A673 (cell line): Measurements from ENCODE around the gene RHOD. TPM values are rescaled to one million over a fixed set of nuclear protein-coding genes. Genes with fewer than 3 reads are reported as not detected.

Experiments used
- BruUV-seq: library from RNA; stranded (reverse); fragments of 400-500 nt; replicated peaks from 2 replicates; lab custom pipeline; 2021; lab: Mats Ljungman, UMichigan
- CTCF ChIA-PET: fragments of 300-600 bp; sonication (Branson Sonifier 250); formaldehyde crosslinking; loops from one replicate; lab custom pipeline; 2022; ENCODE audit warnings: antibody characterized with exemption; lab: Charles Lee
- POLR2A ChIA-PET: fragments of 300-600 bp; sonication (Branson Sonifier 250); formaldehyde crosslinking; loops from one replicate; lab custom pipeline; 2022; ENCODE audit warnings: antibody characterized with exemption; ENCODE audit not compliant: low non-redundant PET; lab: Charles Lee
- DNase-seq: peaks from one replicate; pipeline ENCODE4 v3.0.0-alpha.2; 2015; ENCODE audit warnings: low spot score
- H3K27ac ChIP-seq: fragments of 200-600 bp; sonication (generic); 2 replicates; pipeline ENCODE4 v1.5.1; 2016; ENCODE audit warnings: mixed run types, low read depth, mild to moderate bottlenecking, mixed read lengths, antibody characterized with exemption, low read length; ENCODE audit not compliant: poor library complexity, severe bottlenecking
- H3K27me3 ChIP-seq: fragments of 200-600 bp; sonication (generic); replicated peaks from 2 replicates; pipeline ENCODE4 v1.6.1; 2017; ENCODE audit warnings: mixed run types, low read depth, mild to moderate bottlenecking, mixed read lengths, antibody characterized with exemption, low read length; ENCODE audit not compliant: insufficient read depth, poor library complexity
- H3K36me3 ChIP-seq: fragments of 200-600 bp; sonication (generic); 2 replicates; pipeline ENCODE4 v1.6.1; 2016; ENCODE audit warnings: mixed run types, mild to moderate bottlenecking, mixed read lengths, antibody characterized with exemption, low read length; ENCODE audit not compliant: insufficient read depth, poor library complexity, severe bottlenecking
- H3K4me1 ChIP-seq: fragments of 200-600 bp; sonication (generic); 2 replicates; pipeline ENCODE4 v1.6.1; 2017; ENCODE audit warnings: mixed run types, mild to moderate bottlenecking, mixed read lengths, antibody characterized with exemption, low read length; ENCODE audit not compliant: insufficient read depth, poor library complexity, severe bottlenecking
- H3K4me3 ChIP-seq: fragments of 200-600 bp; sonication (generic); 2 replicates; pipeline ENCODE4 v1.5.1; 2016; ENCODE audit warnings: low read depth, mixed run types, mild to moderate bottlenecking, mixed read lengths, low read length; ENCODE audit not compliant: poor library complexity, severe bottlenecking
- H3K9me3 ChIP-seq: fragments of 200-600 bp; sonication (generic); 2 replicates; pipeline ENCODE4 v1.6.1; 2016; ENCODE audit warnings: mixed run types, low read depth, mild to moderate bottlenecking, mixed read lengths, antibody characterized with exemption, low read length; ENCODE audit not compliant: poor library complexity, severe bottlenecking
- EZH2 ChIP-seq: fragments of 200-600 bp; sonication (generic); IDR thresholded peaks from 2 replicates; pipeline ENCODE4 v1.6.1; 2017; ENCODE audit warnings: borderline replicate concordance, low read depth, mild to moderate bottlenecking, mixed read lengths, antibody characterized with exemption, low read length; ENCODE audit not compliant: poor library complexity, severe bottlenecking
- intact Hi-C: fragments of 100-400 bp; cut with micrococcal nuclease; formaldehyde crosslinking; loops from one replicate; pipeline ENCODE4 v1.10.0; 2022; ENCODE audit not compliant: unreplicated experiment
- total RNA-seq: library from RNA; stranded (reverse); gene quantifications from 2 replicates; pipeline ENCODE4 v1.2.3, GENCODE V29; 2021
- TF ChIP-seq, protein P1 (sequence below): fragments of 300-800, 200-600 bp; sonication (generic); conservative IDR thresholded peaks from 2 replicates; pipeline ENCODE4 v1.5.1; 2017; ENCODE audit warnings: low read depth, mild to moderate bottlenecking, antibody characterized with exemption, low read length, moderate library complexity, mixed read lengths

The RHOD gene
- total RNA-seq, 1 experiment from 2014 or later = 0.88 TPM

DNA sequence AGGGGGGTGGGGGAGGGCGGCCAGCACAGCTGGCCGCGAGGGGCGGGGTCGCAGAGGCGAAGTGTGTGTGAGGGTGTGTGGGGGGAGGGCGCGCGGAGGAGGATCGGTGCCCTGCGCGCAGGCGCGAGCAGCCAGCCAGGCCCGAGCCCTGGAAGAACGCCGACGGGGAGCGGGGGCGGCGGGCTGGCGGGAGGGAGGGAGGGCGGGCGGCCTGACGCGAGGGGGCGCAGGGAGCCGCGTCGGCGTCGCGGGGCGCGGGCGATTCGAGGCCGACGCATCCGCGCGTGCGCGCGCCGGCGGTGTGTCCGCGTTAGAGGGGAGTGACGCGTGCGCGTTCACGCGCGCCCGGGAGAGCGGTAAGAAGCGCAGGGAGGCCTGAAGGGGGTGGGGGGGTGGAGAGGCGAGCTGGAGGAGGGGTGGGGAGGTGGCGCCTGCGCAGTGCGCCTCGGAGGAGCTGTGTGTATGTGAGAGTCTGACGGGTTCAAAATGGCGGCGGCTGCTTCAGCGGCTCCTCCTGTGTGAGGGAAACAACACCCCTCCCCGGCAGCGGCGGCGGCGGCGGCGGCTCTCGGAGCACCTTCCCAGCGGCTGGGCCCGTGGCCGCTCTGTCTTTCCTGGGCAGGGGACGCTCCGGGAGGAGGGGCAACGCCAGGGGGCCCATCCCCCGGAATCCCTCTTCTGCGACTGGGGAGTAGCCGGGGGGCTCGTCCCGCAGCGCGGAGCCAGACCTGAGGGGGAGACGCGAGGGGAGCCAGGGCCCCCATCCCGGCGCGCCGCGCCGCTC lies 62.3 kb downstream of the RHOD start, which contains the start of gene KDM2A:
TSS of gene KDM2A (plus strand) at position 463 of the 784 bp plus-strand sequence. CDS start 2,054 bp downstream, outside the sequence.
- intact Hi-C loops = no loop called here
- CTCF ChIA-PET = interaction anchor here (0.5 to 1.0 kb wide), 4 partner anchors 65 to 226 kb away, joined by 3 to 17 read pairs (median 3); no protein-coding TSS in a partner anchor
- BruUV-seq = no TSS peak
- Histone ChIP-seq H3K36me3 (peaks cover 11% of the 10 kb centered on the region), H3K4me1 (peaks cover 10% of the 10 kb centered on the region), H3K27me3 (no peaks in the 10 kb centered on the region), H3K4me3 (peak within 1 kb of the TSS; percentile 85), H3K27ac (peak within 1 kb of the TSS; percentile 93), H3K9me3 (no peaks in the 10 kb centered on the region)
- POLR2A ChIA-PET = interaction anchor here (0.6 to 1.4 kb wide), 3 partner anchors 39 to 331 kb away, joined by 3 to 12 read pairs (median 8); no protein-coding TSS in a partner anchor
- peak; percentile 100 for DNase-seq
- TF ChIP-seq, protein P1, sequence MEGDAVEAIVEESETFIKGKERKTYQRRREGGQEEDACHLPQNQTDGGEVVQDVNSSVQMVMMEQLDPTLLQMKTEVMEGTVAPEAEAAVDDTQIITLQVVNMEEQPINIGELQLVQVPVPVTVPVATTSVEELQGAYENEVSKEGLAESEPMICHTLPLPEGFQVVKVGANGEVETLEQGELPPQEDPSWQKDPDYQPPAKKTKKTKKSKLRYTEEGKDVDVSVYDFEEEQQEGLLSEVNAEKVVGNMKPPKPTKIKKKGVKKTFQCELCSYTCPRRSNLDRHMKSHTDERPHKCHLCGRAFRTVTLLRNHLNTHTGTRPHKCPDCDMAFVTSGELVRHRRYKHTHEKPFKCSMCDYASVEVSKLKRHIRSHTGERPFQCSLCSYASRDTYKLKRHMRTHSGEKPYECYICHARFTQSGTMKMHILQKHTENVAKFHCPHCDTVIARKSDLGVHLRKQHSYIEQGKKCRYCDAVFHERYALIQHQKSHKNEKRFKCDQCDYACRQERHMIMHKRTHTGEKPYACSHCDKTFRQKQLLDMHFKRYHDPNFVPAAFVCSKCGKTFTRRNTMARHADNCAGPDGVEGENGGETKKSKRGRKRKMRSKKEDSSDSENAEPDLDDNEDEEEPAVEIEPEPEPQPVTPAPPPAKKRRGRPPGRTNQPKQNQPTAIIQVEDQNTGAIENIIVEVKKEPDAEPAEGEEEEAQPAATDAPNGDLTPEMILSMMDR = no peak
- TF ChIP-seq EZH2 = no peak

DNA sequence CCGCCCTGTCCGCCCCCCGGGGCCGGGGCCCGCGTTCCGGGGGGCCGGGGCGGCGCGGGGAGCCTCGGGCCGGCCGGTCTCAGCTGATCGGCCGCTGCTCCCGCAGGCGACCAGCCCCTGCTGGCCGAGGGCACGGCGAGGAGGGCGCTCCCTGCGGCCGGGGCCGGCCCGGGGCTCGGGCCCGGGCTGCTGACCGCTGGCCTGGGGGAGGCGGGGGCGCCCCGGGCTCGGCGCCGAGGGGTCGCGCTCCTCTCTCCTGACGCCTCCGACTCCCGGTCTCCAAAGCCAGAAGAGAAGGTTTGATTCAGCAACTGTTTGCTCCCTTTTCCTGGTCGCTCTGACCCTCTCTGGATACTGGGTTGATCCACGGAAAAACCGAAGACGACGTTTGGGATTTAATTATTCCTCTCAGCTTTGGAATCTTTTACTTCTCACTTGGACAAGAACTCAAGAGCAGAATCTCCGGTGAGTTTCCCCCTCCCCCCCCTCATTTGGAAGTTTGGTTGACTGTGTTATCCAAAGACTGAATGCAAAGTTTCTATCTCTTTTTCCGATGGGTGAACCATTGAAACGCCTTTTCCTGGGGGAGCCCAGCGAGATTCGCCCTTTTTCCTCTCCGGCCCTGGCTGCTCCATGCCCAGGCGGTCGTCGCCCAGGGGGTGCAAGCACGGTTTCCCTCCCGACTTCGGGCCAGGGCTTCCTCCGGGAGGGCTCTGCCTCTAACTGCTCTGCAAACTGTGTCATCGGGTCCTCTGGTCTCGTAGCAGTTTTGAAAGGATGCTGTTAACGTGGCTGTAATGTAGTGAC lies 63.1 kb downstream of the RHOD start:
- intact Hi-C loops = loop anchor here (2.0 kb wide), 1 partner anchor 119 kb away; no protein-coding TSS in a partner anchor
- H3K9me3 ChIP-seq = no peaks in the 10 kb centered on the region
- POLR2A ChIA-PET = interaction anchor here (0.6 to 1.4 kb wide), 3 partner anchors 38 to 330 kb away, joined by 3 to 12 read pairs (median 8); no protein-coding TSS in a partner anchor
- H3K4me1 ChIP-seq = peaks cover 10% of the 10 kb centered on the region
- H3K4me3 ChIP-seq = peak overlapping the region; percentile 85
- BruUV-seq = no TSS peak
- TF ChIP-seq, protein P1 = no peak
- H3K36me3 ChIP-seq = peaks cover 11% of the 10 kb centered on the region
- H3K27ac ChIP-seq = peak overlapping the region; percentile 93
- CTCF ChIA-PET = interaction anchor here (0.5 to 1.0 kb wide), 4 partner anchors 66 to 236 kb away, joined by 3 to 17 read pairs (median 3); no protein-coding TSS in a partner anchor
- DNase-seq = peak; percentile 26
- no peaks in the 10 kb centered on the region for H3K27me3 ChIP-seq

DNA sequence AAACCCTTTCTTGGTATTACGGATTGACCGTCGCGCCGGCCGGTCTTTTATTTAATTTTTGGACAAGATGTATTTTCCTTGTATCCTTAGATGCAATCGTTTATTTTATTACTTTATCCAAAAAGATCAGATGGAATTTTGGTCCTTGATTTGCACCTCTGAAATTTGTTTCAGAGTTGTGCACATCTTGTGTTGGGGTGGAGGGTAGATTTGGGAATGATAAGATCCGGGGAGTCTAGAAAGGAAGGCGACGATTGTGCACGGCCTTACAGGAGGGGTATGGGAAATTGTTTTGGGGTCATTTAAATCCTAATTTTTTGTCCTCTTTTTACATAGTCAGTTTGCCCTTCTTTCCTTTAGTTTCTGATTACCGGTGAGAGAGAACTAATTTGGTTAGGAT lies 63.8 kb downstream of the RHOD start:
- Histone ChIP-seq H3K4me1 (peaks cover 10% of the 10 kb centered on the region), H3K27ac (peak overlapping the region; percentile 93), H3K9me3 (no peaks in the 10 kb centered on the region), H3K27me3 (no peaks in the 10 kb centered on the region), H3K4me3 (peak overlapping the region; percentile 85), H3K36me3 (peaks cover 11% of the 10 kb centered on the region)
- no peak for TF ChIP-seq EZH2
- TF ChIP-seq, protein P1 = no peak
- intact Hi-C loops = loop anchor here (2.0 kb wide), 1 partner anchor 118 kb away; no protein-coding TSS in a partner anchor
- ChIA-PET CTCF (interaction anchor here (0.6 kb wide), 1 partner anchor 236 kb away, joined by 3 read pairs; no protein-coding TSS in a partner anchor), POLR2A (no interaction called here)
- no peak for DNase-seq
- no TSS peak for BruUV-seq
